NCI-H69 (cell line): ENCODE results near the gene PCMTD2.

Experiments
- DNase-seq: peaks from one replicate; lab custom pipeline; 2025; lab: John Stamatoyannopoulos, UW

PCMTD2 gene

GRCh38 chr20:64255361-64256281 is at the start of gene PCMTD2:
PCMTD2 (plus strand) TSS chr20:64255748; CDS start chr20:64259966, 4,218 bp downstream.
- peak; percentile 89 for DNase-seq

DNA sequence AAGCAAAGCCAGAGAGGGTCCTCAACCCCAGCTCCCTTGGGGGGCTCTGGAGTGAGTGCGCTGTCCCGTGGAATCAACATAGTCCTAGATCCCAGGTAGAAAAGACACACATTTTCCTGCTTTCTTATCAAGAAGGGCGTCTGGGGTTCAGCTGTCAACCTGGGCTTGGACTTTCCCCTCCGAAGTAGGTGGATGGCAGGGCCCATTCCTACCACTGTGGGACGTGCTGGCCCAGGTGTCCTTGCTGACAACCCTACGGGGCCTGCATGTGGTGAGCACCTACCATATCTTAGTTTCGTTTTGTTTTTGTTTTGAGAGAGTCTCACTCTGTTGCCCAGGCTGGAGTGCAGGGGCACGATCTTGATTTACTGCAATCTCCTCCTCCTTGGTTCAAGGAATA is 48.9 kb upstream of the PCMTD2 start:
- DNase-seq: no peak

DNA sequence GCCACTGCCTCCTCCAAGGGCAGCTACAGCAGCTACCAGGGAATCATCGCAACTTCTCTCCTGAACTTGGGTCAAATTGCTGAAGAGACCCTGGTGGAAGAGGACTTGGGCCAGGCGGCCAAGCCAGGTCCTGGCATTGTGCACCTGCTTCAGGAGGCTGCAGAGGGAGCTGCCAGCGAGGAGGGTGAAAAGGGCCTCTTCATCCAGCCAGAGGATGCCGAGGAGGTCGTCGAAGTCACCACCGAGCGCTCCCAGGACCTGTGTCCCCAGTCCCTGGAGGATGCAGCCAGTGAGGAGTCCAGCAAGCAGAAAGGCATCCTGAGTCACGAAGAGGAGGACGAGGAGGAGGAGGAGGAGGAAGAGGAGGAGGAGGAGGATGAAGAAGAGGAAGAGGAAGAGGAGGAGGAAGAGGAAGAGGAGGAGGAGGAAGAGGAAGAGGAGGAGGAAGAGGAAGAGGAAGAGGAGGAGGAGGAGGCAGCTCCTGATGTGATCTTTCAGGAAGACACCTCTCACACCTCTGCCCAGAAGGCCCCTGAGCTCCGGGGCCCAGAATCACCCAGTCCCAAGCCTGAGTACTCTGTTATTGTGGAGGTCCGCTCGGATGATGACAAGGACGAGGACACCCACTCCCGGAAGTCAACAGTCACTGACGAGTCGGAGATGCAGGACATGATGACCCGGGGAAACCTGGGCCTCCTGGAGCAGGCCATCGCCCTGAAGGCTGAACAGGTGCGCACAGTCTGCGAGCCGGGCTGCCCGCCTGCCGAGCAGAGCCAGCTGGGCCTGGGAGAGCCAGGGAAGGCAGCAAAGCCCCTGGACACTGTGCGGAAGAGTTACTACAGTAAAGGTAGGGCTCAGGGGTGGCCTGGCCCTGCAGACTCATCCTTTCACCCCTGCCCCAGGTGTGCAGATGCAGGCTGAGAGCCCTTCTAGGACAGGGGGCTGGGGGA is 47.6 kb upstream of the PCMTD2 start:
- no peak for DNase-seq

DNA sequence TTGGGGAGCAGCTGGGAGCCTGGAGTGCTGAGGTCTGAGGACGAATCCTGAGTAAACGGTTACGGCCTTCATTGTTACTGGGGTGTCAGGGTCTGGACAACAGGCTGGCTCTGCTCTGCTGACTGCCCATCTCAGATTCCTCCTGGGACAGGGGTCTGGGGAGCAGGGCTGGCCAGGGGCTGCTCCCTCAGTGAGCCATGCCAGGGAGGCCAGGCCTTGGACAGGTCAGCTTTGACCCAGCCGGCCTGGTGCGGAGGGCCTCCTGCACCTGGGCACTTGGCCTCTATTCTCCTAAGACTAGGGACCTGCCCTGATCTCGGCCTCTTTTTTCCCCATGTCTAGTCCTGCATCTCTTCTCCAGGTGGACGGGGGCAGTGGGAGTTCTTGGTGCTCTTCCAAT is 46.4 kb upstream of the PCMTD2 start:
- no peak for DNase-seq

DNA sequence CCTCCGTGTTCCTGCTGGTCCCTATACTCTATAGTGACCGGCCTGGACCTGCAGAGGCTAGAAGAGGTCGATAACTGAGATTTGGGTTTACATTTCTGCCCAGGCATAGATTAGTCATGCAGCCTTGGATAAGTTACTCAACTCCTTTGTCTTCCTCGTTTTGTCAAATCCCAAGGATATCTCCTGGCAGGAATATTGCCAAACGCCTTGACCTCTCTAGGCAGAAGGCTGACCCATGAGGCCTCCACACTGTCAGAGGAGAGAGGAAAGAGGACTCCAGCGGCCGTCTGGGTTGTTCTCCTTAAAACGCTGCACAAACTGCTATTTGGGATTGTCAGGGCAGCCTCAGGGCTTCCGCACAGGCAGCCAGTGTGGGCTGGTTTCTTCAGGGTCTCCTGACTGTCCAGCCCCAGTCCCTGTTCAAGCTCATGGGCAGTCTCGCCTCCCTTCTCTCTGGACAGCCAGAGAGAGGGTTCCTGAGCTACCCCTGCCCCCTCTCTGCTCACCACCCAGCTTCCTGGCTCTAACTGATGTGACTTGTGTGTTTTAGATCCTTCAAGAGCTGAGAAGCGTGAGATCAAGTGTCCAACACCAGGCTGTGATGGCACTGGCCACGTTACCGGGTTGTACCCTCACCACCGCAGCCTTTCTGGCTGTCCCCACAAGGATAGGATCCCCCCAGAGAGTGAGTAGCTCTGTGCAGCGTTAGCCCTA is 44.7 kb upstream of the PCMTD2 start:
- DNase-seq: no peak

GRCh38 chr20:64211874-64212658 is 43.5 kb upstream of the PCMTD2 start:
- DNase-seq: no peak

DNA sequence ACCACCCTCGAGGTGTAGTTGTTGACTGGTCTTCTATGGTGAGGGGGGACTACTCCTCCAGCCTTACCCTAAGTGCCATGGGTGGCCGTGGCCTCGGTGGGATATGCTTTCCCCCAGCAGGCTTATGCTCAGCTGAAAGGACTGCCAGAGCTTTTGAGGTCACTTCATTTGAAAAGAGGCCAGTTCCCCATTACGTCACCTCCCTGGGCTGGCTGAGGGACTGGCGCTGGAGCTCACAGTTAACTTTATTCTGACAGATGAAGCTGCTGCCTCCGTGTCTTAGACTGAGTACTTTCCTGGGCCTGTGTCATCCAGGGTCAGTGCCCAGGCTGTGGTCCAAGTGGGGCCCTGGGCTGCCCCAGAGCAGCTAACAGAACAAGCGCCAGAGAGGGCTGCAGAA is 42.8 kb upstream of the PCMTD2 start:
- DNase-seq: no peak

GRCh38 chr20:64214113-64214512 is 41.4 kb upstream of the PCMTD2 start:
- no peak for DNase-seq

- DNase-seq: no peak
Measured at GRCh38 chr20:64214952-64215351, 40.6 kb upstream of the PCMTD2 start.

DNA sequence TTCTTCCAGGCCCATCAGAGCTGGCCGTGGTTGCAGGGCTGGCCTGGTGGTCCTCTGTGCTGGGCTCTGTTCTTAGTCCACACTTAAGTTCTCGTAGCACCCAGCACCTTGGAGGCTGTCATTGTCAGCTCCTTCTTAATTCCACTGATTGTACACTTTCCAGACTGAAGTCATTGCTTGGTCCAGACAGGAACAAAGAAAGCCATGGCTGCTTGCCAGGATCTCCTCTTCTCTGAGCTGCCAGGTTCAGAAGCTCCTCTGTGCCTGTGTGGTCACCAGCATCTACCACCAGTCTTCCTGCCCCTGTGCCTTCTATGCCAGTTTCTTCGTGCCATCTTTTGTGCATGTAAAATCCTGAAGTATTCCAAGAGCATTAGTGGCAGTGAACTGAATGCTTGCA is 39.5 kb upstream of the PCMTD2 start:
- DNase-seq: peak; percentile 14

DNA sequence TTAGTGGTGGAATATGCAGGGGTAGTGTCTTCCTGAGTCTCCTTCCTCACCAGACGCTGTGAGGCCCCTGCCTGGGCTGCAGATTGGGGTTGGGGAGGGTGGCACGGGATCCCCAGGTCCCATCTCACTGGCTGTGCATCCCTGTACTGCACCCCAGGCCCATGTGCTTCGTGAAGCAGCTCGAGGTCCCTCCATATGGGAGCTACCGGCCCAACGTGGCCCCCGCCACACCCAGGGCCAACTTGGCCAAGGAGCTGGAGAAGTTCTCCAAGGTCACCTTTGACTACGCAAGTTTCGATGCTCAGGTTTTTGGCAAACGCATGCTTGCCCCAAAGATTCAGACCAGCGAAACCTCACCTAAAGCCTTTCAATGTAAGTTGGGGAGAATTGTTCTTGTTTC is 38.6 kb upstream of the PCMTD2 start:
- DNase-seq: no peak

DNA sequence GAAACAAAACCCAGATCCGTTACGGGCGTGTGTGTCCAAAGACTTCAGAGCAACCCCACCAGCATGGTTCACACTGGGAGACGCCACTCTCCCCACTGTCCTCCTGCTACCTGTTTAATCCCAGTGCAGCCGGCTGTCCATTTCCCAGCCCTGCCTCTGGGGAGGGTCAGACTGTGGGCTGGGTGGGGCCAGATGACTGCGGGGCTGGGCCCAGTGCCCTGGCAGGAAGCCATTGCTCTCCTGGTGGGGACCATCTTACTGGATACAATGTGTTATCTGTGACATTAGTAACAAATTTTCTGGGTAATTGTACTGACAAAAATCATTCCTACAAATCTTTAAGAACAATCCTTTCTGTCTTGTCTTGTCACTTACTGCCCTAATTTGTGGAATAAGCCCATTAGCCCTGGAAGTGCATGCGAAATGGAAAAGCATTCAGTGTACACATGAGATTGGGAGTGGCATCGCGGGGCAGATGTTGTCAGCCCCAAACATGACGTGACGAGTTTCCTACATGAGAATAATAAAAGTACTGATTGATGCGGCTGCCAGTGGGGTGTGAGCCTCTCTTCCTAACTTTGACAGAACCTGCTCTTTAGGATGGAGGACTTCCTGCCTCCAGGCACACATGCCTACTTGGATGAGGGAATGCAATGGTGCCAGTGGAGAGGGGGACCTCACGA is 37.9 kb upstream of the PCMTD2 start:
- peak; percentile 1 for DNase-seq

DNA sequence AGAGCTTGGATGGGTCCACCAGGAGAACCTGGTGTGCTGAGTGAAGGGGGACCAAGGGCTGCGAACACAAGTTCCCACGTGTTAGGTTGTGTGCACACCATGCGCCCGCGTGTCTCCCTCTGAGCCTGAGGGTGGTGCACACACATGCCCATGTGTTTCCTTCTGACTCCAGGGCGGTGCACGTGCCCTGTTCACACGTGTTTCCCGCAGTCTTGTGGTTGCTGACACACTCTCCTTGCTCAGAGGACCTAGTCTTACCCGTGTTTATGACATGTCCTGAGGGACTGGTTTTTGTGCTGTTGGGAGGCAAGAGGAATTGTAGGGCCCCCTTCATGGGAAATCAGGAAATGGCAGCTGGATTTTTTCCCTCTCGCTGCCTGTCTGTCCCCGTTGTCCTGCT is 36.3 kb upstream of the PCMTD2 start:
- DNase-seq: no peak

GRCh38 chr20:64219730-64220129 is 35.8 kb upstream of the PCMTD2 start:
- DNase-seq: no peak

- no peak for DNase-seq
Measured at GRCh38 chr20:64220420-64220819, 35.1 kb upstream of the PCMTD2 start.

DNA sequence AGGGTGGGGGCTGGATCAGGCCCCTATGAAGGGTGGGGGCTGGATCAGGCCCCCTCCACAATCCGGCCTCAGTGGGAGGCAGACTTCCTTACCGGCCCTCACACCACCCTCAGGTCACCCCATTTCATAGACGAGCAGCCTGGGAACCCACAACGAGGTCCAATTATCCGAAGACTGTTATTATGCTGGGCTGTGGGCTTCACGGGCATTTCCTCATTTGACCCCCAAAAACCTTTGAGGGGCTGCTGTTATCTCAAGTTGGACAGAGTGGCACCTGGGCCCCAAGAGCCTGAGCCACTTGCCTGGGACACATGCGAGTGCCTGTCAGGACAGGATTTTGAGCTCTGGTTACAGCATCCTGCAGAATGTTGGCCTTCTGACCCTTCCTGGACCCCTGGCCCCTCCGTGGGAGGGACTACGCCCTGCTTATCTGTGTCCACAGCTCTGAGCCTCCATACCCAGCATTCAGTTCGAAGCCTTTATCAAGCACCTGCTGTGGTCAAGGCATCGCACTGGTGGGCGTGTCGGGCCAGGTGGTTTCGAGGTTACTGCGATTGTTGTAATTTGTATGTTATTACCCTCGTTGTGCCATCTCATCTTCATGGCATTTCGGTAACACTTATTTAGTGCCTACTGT is 34.5 kb upstream of the PCMTD2 start:
- no peak for DNase-seq

DNA sequence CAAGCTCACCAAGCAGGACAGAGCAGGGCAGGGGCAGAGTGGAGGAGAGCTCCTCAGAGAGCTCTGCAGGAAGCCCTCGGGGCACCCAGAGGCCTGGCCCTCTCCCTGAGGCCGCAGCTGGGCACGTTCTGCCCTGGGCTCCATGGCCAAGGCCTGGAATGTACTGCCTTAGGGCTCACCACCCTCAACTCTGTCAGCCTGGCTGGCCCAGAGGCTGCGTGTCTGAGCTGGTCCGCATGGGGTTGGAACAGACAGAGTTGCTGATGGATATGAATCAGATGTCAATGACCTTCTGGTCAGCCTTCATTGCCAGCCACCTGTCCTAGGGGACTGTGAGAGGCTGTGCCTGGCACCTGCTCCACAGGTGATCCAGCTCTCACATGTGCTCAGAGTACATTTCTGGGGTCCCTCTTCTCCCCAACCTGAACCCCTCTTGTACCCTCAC is 33.2 kb upstream of the PCMTD2 start:
- no peak for DNase-seq

GRCh38 chr20:64222851-64223525 is 32.6 kb upstream of the PCMTD2 start:
- no peak for DNase-seq

- DNase-seq: no peak
Measured at GRCh38 chr20:64223526-64224067, 32.0 kb upstream of the PCMTD2 start.
